Right lobe of liver (tissue), 6 donors: ENCODE measurements around the gene LEAP2. TPM values are rescaled to one million over a fixed set of nuclear protein-coding genes. Genes with fewer than 3 reads are reported as not detected.
A peak's percentile ranks its signal among the peaks of the same experiment; 100 is the strongest.

Experiments used
- ATAC-seq, 4 donors: fragments of 200-7000 bp; cut with Tn5 transposase; one replicate each; pipeline ENCODE4 v1.9.1; 2020; ENCODE audit warnings: mild to moderate bottlenecking in 4 of 4, moderate library complexity in 4 of 4
- DNase-seq, 3 donors: peaks; one replicate each; pipeline ENCODE4 v3.0.0-alpha.2; 2020
- H3K27ac ChIP-seq, 3 donors: fragments of 200-600 bp; one replicate each; pipeline ENCODE4 v1.8.0; 2022
- H3K27me3 ChIP-seq, 2 donors: fragments of 200-600 bp; one replicate each; pipeline ENCODE4 v1.8.0; 2022
- H3K36me3 ChIP-seq, 4 donors: fragments of 200-600 bp; sonication (generic) in 1 of 4; one replicate each; pipeline versions ENCODE4 v1.5.1 to v1.8.0; 2017 to 2022; ENCODE audit warnings: control low read depth in 1 of 4
- H3K4me1 ChIP-seq, 4 donors: fragments of 200-600 bp; sonication (generic) in 1 of 4; one replicate each; pipeline versions ENCODE4 v1.5.1 to v1.8.0; 2017 to 2022; ENCODE audit warnings: control low read depth in 1 of 4
- H3K4me3 ChIP-seq, 3 donors: fragments of 200-600 bp; one replicate each; pipeline ENCODE4 v1.8.0; 2022
- H3K9me3 ChIP-seq, 4 donors: fragments of 200-600 bp; sonication (generic) in 1 of 4; one replicate each; pipeline versions ENCODE4 v1.5.1 to v1.8.0; 2017 to 2022; ENCODE audit warnings: control low read depth in 1 of 4
- CTCF ChIP-seq, 4 donors: fragments of 200-600 bp in 3 of 4; fragments of 450-650 bp in 1 of 4; IDR thresholded peaks; one replicate each; pipeline versions ENCODE4 v1.5.1 to v1.8.0; 2016 to 2022; ENCODE audit warnings: antibody characterized with exemption in 4 of 4, mild to moderate bottlenecking in 2 of 4
- POLR2A ChIP-seq: fragments of 450-650 bp; IDR thresholded peaks from one replicate; pipeline ENCODE4 v1.6.1; 2017; ENCODE audit warnings: antibody characterized with exemption, mild to moderate bottlenecking
- WGBS: methylation state at CpG from one replicate; pipeline ENCODE4 v1.1.6; 2018; ENCODE audit warnings: low coverage, low lambda C conversion rate; ENCODE audit not compliant: insufficient coverage; ENCODE audit errors: missing lambda C conversion rate; 5-methylcytosine and 5-hydroxymethylcytosine counted together
- intact Hi-C, 2 donors: fragments of 100-400 bp; cut with DNase I; formaldehyde crosslinking; loops; one replicate each; pipeline versions ENCODE4 v1.11.2 to v1.14.1; 2022
- total RNA-seq, 6 experiments: library from RNA; depleted of rRNA in 2 of 6; stranded (reverse); fragments of >200 nt in 2 of 6; fragmentation: NEBNext Ultra II Directional in 3 of 6; extraction: Animal tissue kit (Norgen Biotek cat#: 25700) in 3 of 6; gene quantifications; one replicate each; pipeline versions ENCODE4 v1.1.0 to v1.2.4, GENCODE V29; 2016 to 2023
- donor health status: DM: no; HTN: yes; CAD: no.
- donor health status: DM: no; HTN: no; CAD: no.
- donor health status: DM: no; HTN: no; CAD: no.
- donor health status: DM: no; HTN: yes; CAD: no.
- donor health status: DM: no; HTN: yes; CAD: no.

Gene LEAP2
- total RNA-seq, 6 experiments from 2014 or later: 120 to 439 (median 214) TPM

DNA sequence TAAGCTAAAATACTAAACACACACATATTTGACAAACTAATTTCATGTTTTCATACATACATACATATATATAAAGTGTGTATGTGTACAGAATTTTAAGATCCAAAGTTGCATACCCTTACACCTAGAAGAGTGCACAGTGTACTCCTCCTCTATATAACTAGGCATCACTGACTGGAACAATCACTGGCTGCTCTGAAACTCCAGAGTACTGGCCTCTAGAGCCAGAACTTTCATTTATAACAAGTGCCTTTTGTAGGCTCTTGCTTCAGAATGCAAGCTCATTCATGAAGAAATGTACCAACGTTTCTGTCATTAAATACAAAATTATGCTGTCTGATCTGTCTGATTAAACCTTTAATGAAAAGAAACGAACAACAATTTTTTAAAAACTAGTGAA is 4.0 kb downstream of the LEAP2 start:
- DNase-seq (no peak), ATAC-seq (no peak)
- intact Hi-C loops: no loop called here
- H3K27ac ChIP-seq: peak overlapping the region in 1 of 3 donors; percentile 96
- H3K4me3 ChIP-seq: no peak overlapping the region
- no peaks in the 10 kb centered on the region for H3K9me3 ChIP-seq
- H3K36me3 ChIP-seq: peaks cover 0 to 68% (median 30%) of the 10 kb centered on the region in 4 donors
- TF ChIP-seq CTCF (IDR thresholded peaks at IDR 0.05) (no peak), POLR2A (no peak)
- H3K4me1 ChIP-seq: peaks cover 0 to 11% (median 4%) of the 10 kb centered on the region in 4 donors
- no peaks in the 10 kb centered on the region for H3K27me3 ChIP-seq
- WGBS: 47% methylated on average over 2 of the region's 2 CpGs

DNA sequence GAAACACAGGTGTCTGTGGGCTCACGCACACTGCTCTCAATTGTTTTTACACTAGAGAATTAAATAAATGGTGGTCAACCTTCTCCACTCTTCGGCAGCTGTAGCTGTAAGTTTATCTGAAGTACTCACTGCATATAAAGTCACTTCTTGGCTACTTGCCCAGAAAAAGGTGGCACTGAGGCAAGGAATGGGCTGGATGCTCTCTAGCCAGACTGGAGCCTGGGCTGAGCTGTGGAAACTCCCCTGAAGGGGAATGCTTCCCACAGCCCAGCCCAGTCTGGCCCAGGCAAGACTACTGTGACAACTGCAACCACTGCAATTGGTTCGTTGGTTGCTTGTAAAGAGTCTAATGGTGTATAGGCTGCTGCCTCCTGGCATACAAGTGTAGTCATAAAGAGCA is 4.5 kb downstream of the LEAP2 start:
- DNase-seq (peak in 2 of 3 donors; percentile 44 to 57), ATAC-seq (peak; percentile 13 to 40 (median 22))
- Histone ChIP-seq H3K4me3 (no peak overlapping the region), H3K27me3 (no peaks in the 10 kb centered on the region), H3K36me3 (peaks cover 0 to 68% (median 31%) of the 10 kb centered on the region in 4 donors), H3K4me1 (peaks cover 0 to 6% (median 1%) of the 10 kb centered on the region in 4 donors), H3K27ac (peak overlapping the region in 1 of 3 donors; percentile 96), H3K9me3 (no peaks in the 10 kb centered on the region)
- intact Hi-C loops: no loop called here
- WGBS: 25% methylated on average over 3 of the region's 3 CpGs
- TF ChIP-seq POLR2A (no peak), CTCF (IDR thresholded peaks at IDR 0.05) (no peak)

- 9% methylated on average over 2 of the region's 2 CpGs for WGBS
- TF ChIP-seq CTCF (IDR thresholded peaks at IDR 0.05) (peak; percentile 50 to 75 (median 58)), POLR2A (no peak)
- intact Hi-C loops: loop anchor here in 1 of 2 donors (10.0 kb wide), 1 partner anchor 59 kb away; no protein-coding TSS in a partner anchor
- no peaks in the 10 kb centered on the region for H3K4me1 ChIP-seq
- no peak overlapping the region for H3K4me3 ChIP-seq
- DNase-seq (peak in 1 of 3 donors; percentile 58), ATAC-seq (peak; percentile 77 to 87 (median 86))
- no peaks in the 10 kb centered on the region for H3K9me3 ChIP-seq
- no peak overlapping the region for H3K27ac ChIP-seq
- peaks cover 8 to 91% (median 46%) of the 10 kb centered on the region in 4 donors for H3K36me3 ChIP-seq
- no peaks in the 10 kb centered on the region for H3K27me3 ChIP-seq
Observed at GRCh38 chr5:132883261-132883834, 9.9 kb downstream of the LEAP2 start.

- no peak for ATAC-seq
- intact Hi-C loops: loop anchor here in 1 of 2 donors (10.0 kb wide), 1 partner anchor 60 kb away; no protein-coding TSS in a partner anchor
Observed at GRCh38 chr5:132884548-132884947, 11.1 kb downstream of the LEAP2 start.

More at GRCh38 chr5:132884548-132884947, 11.1 kb downstream of the LEAP2 start:
- Histone ChIP-seq H3K9me3 (no peaks in the 10 kb centered on the region), H3K27ac (no peak overlapping the region), H3K4me1 (no peaks in the 10 kb centered on the region), H3K27me3 (no peaks in the 10 kb centered on the region), H3K36me3 (peaks cover 8 to 94% (median 48%) of the 10 kb centered on the region in 4 donors), H3K4me3 (no peak overlapping the region)
- TF ChIP-seq CTCF (IDR thresholded peaks at IDR 0.05): no peak
- TF ChIP-seq POLR2A: no peak
- 43% methylated on average over 2 of the region's 2 CpGs for WGBS
- DNase-seq: no peak
